Hepatocyte (in vitro differentiated cells): ENCODE measurements around the gene PLA2G4F. TPM values are rescaled to one million over a fixed set of nuclear protein-coding genes. Genes with fewer than 3 reads are reported as not detected.

ENCODE experiments used
- DNase-seq: peaks from one replicate; pipeline ENCODE4 v3.0.0-alpha.2; 2016; ENCODE audit warnings: low spot score
- H2AFZ ChIP-seq: fragments of 200-600 bp; sonication (generic); 2 replicates; pipeline ENCODE4 v1.6.0; 2016; ENCODE audit warnings: antibody characterized with exemption, mild to moderate bottlenecking
- H3K27ac ChIP-seq: fragments of 200-600 bp; sonication (generic); 2 replicates; pipeline ENCODE4 v1.5.1; 2016; ENCODE audit warnings: mild to moderate bottlenecking
- H3K27me3 ChIP-seq: fragments of 200-600 bp; sonication (generic); 2 replicates; pipeline ENCODE4 v1.6.1; 2016
- H3K36me3 ChIP-seq: fragments of 200-600 bp; sonication (generic); replicated peaks from 2 replicates; pipeline ENCODE4 v1.5.1; 2016; ENCODE audit warnings: low read depth; ENCODE audit not compliant: insufficient read depth
- H3K4me1 ChIP-seq: fragments of 200-600 bp; sonication (generic); 2 replicates; pipeline ENCODE4 v1.5.1; 2016; ENCODE audit warnings: mild to moderate bottlenecking, moderate library complexity; ENCODE audit not compliant: insufficient read depth
- H3K4me2 ChIP-seq: fragments of 200-600 bp; sonication (generic); 2 replicates; pipeline ENCODE4 v1.6.0; 2016
- H3K4me3 ChIP-seq: fragments of 200-600 bp; sonication (generic); 2 replicates; pipeline ENCODE4 v1.5.1; 2016; ENCODE audit warnings: mild to moderate bottlenecking
- H3K79me2 ChIP-seq: fragments of 200-600 bp; sonication (generic); 2 replicates; pipeline ENCODE4 v1.6.0; 2017; ENCODE audit warnings: mild to moderate bottlenecking
- H3K9me2 ChIP-seq: fragments of 200-600 bp; sonication (generic); replicated peaks from 2 replicates; pipeline ENCODE4 v1.6.0; 2017; ENCODE audit warnings: mild to moderate bottlenecking; ENCODE audit not compliant: insufficient read depth
- H3K9me3 ChIP-seq: fragments of 200-600 bp; sonication (generic); 2 replicates; pipeline ENCODE4 v1.5.1; 2016; ENCODE audit warnings: low read depth, mild to moderate bottlenecking
- H4K20me1 ChIP-seq: fragments of 200-600 bp; sonication (generic); 2 replicates; pipeline ENCODE4 v1.6.0; 2016; ENCODE audit warnings: mild to moderate bottlenecking; ENCODE audit not compliant: insufficient read depth, poor library complexity, severe bottlenecking
- CTCF ChIP-seq: fragments of 200-600 bp; sonication (generic); IDR thresholded peaks from 2 replicates; pipeline ENCODE4 v1.5.1; 2016; ENCODE audit warnings: antibody characterized with exemption, mild to moderate bottlenecking; ENCODE audit not compliant: poor library complexity
- EZH2 ChIP-seq: fragments of 200-600 bp; sonication (generic); IDR thresholded peaks from 2 replicates; pipeline ENCODE4 v1.6.1; 2016; ENCODE audit warnings: antibody characterized with exemption, mild to moderate bottlenecking, borderline replicate concordance
- EZH2phosphoT487 ChIP-seq: fragments of 200-600 bp; sonication (generic); IDR thresholded peaks from one replicate; pipeline ENCODE4 v1.6.1; 2018; ENCODE audit warnings: antibody characterized with exemption, mild to moderate bottlenecking, low read depth, moderate library complexity; ENCODE audit not compliant: unreplicated experiment, severe bottlenecking
- WGBS: methylation state at CpG from one replicate; pipeline ENCODE4 v1.1.6; 2016; ENCODE audit warnings: low lambda C conversion rate; ENCODE audit errors: missing lambda C conversion rate; 5-methylcytosine and 5-hydroxymethylcytosine counted together
- polyA plus RNA-seq: library from polyadenylated mRNA; unstranded; fragments of >200 nt; fragmentation: Nextera tagmentation; extraction: Ambion mirVana; gene quantifications from 2 replicates; pipeline ENCODE4 v1.2.1, GENCODE V29; 2016
- total RNA-seq: library from RNA; depleted of rRNA; stranded (reverse); fragments of >200 nt; gene quantifications from 2 replicates; pipeline ENCODE4 v1.2.3, GENCODE V29; 2014

PLA2G4F gene
- total and polyA plus RNA-seq, 2 experiments from 2014 or later, result 1.1 to 2.2 TPM

- Histone ChIP-seq H3K4me1 (no peaks in the 10 kb centered on the region), H3K36me3 (no peaks in the 10 kb centered on the region), H4K20me1 (no peaks in the 10 kb centered on the region), H3K27ac (no peak overlapping the region), H3K9me2 (no peaks in the 10 kb centered on the region), H3K4me2 (no peak overlapping the region), H3K27me3 (no peaks in the 10 kb centered on the region), H3K9me3 (no peaks in the 10 kb centered on the region), H3K4me3 (no peak overlapping the region), H2AFZ (no peak overlapping the region), H3K79me2 (peaks cover 71% of the 10 kb centered on the region)
- no peak for DNase-seq
- no peak for TF ChIP-seq CTCF
- WGBS, result 100% methylated on average over 1 of the region's 1 CpG
Measured at GRCh38 chr15:42201801-42202200, 45.4 kb upstream of the PLA2G4F start.

GRCh38 chr15:42199126-42199525, 42.7 kb upstream of the PLA2G4F start:
- no peaks in the 10 kb centered on the region for H3K27me3 ChIP-seq
- H3K27ac ChIP-seq, result no peak overlapping the region
- H3K4me3 ChIP-seq, result no peak overlapping the region
- no peak overlapping the region for H3K4me2 ChIP-seq
- no peaks in the 10 kb centered on the region for H3K9me2 ChIP-seq
- H3K9me3 ChIP-seq, result no peaks in the 10 kb centered on the region
- no peaks in the 10 kb centered on the region for H3K4me1 ChIP-seq
- WGBS, result 94% methylated on average over 5 of the region's 5 CpGs
- peaks cover 44% of the 10 kb centered on the region for H3K79me2 ChIP-seq
- H2AFZ ChIP-seq, result no peak overlapping the region
- DNase-seq, result no peak
- TF ChIP-seq EZH2phosphoT487 (no peak), EZH2 (no peak), CTCF (no peak)
- no peaks in the 10 kb centered on the region for H3K36me3 ChIP-seq
- H4K20me1 ChIP-seq, result no peaks in the 10 kb centered on the region

GRCh38 chr15:42198516-42198915, 42.1 kb upstream of the PLA2G4F start:
- no peaks in the 10 kb centered on the region for H3K36me3 ChIP-seq
- WGBS, result 95% methylated on average over 1 of the region's 1 CpG
- H3K79me2 ChIP-seq, result peaks cover 38% of the 10 kb centered on the region
- no peak overlapping the region for H3K4me3 ChIP-seq
- no peaks in the 10 kb centered on the region for H3K27me3 ChIP-seq
- no peaks in the 10 kb centered on the region for H3K4me1 ChIP-seq
- TF ChIP-seq CTCF, result no peak
- TF ChIP-seq EZH2, result no peak
- no peak overlapping the region for H2AFZ ChIP-seq
- H3K4me2 ChIP-seq, result no peak overlapping the region
- H3K9me2 ChIP-seq, result no peaks in the 10 kb centered on the region
- H3K27ac ChIP-seq, result no peak overlapping the region
- no peaks in the 10 kb centered on the region for H3K9me3 ChIP-seq
- no peaks in the 10 kb centered on the region for H4K20me1 ChIP-seq
- no peak for DNase-seq

- no peaks in the 10 kb centered on the region for H3K4me1 ChIP-seq
- no peaks in the 10 kb centered on the region for H3K27me3 ChIP-seq
- H3K27ac ChIP-seq, result no peak overlapping the region
- no peaks in the 10 kb centered on the region for H3K9me2 ChIP-seq
- H4K20me1 ChIP-seq, result no peaks in the 10 kb centered on the region
- 92% methylated on average over 5 of the region's 5 CpGs for WGBS
- H3K79me2 ChIP-seq, result peaks cover 12% of the 10 kb centered on the region
- no peaks in the 10 kb centered on the region for H3K9me3 ChIP-seq
- H3K36me3 ChIP-seq, result no peaks in the 10 kb centered on the region
- peak; percentile 30 for DNase-seq
- no peak overlapping the region for H2AFZ ChIP-seq
- no peak overlapping the region for H3K4me3 ChIP-seq
- TF ChIP-seq CTCF, result no peak
- no peak for TF ChIP-seq EZH2phosphoT487
- no peak for TF ChIP-seq EZH2
- no peak overlapping the region for H3K4me2 ChIP-seq
Measured at GRCh38 chr15:42194513-42194912, 38.1 kb upstream of the PLA2G4F start.
